Neural cell (in vitro differentiated cells): Measurements from ENCODE around the gene EPHA5. TPM values are rescaled to one million over a fixed set of nuclear protein-coding genes. Genes with fewer than 3 reads are reported as not detected.

Experiments used
- H2AFZ ChIP-seq: fragments of 200-600, 300-800 bp; sonication (generic), shearing (Covaris generic); 2 replicates; pipeline ENCODE4 v1.6.0; 2014; ENCODE audit warnings: low read depth, mild to moderate bottlenecking, antibody characterized with exemption, low read length, moderate library complexity
- H3F3A ChIP-seq: fragments of 200-600 bp; shearing (Covaris generic); 2 replicates; pipeline ENCODE4 v1.6.1; 2016; ENCODE audit warnings: mild to moderate bottlenecking, moderate library complexity, mixed read lengths, antibody characterized with exemption, low read length; ENCODE audit not compliant: insufficient read depth, poor library complexity, severe bottlenecking
- H3K27ac ChIP-seq: fragments of 200-600, 300-800 bp; sonication (generic), shearing (Covaris generic); 2 replicates; pipeline ENCODE4 v1.5.1; 2014; ENCODE audit warnings: mild to moderate bottlenecking, low read length, moderate library complexity
- H3K27me3 ChIP-seq: fragments of 300-800, 200-600 bp; sonication (generic), shearing (Covaris generic); 2 replicates; pipeline ENCODE4 v1.6.0; 2014; ENCODE audit warnings: mild to moderate bottlenecking, low read depth, low read length, moderate library complexity; ENCODE audit not compliant: insufficient read depth
- H3K36me3 ChIP-seq: fragments of 300-800, 200-600 bp; sonication (generic), shearing (Covaris generic); 2 replicates; pipeline ENCODE4 v1.5.1; 2014; ENCODE audit warnings: mild to moderate bottlenecking, antibody characterized with exemption, low read length, moderate library complexity; ENCODE audit not compliant: insufficient read depth
- H3K4me2 ChIP-seq: fragments of 300-800, 200-600 bp; sonication (generic), shearing (Covaris generic); 2 replicates; pipeline ENCODE4 v1.6.0; 2014; ENCODE audit warnings: mild to moderate bottlenecking, low read length
- H3K4me3 ChIP-seq: fragments of 300-800, 200-600 bp; sonication (generic), shearing (Covaris generic); 2 replicates; pipeline ENCODE4 v1.5.1; 2014; ENCODE audit warnings: mild to moderate bottlenecking, low read length, moderate library complexity
- H3K79me2 ChIP-seq: fragments of 200-600 bp; shearing (Covaris generic); replicated peaks from 2 replicates; pipeline ENCODE4 v1.6.0; 2014; ENCODE audit warnings: mild to moderate bottlenecking, low read length, moderate library complexity; ENCODE audit not compliant: insufficient read depth
- H3K9ac ChIP-seq: fragments of 300-800, 200-600 bp; sonication (generic), shearing (Covaris generic); 2 replicates; pipeline ENCODE4 v1.6.1; 2016; ENCODE audit warnings: mild to moderate bottlenecking, low read length, mixed read lengths
- H3K9me2 ChIP-seq: fragments of 200-600 bp; shearing (Covaris generic); 2 replicates; pipeline ENCODE4 v1.6.1; 2016; ENCODE audit warnings: mild to moderate bottlenecking, low read length, mixed read lengths; ENCODE audit not compliant: insufficient read depth
- H3K9me3 ChIP-seq: fragments of 200-600, 300-800 bp; sonication (generic), shearing (Covaris generic); 2 replicates; pipeline ENCODE4 v1.6.1; 2016; ENCODE audit warnings: mild to moderate bottlenecking, mixed run types, low read length, moderate library complexity, mixed read lengths
- H4K20me1 ChIP-seq: fragments of 200-600 bp; shearing (Covaris generic); 2 replicates; pipeline ENCODE4 v1.6.1; 2016; ENCODE audit warnings: mild to moderate bottlenecking, mixed run types; ENCODE audit not compliant: insufficient read depth
- CTCF ChIP-seq: fragments of 450-650 bp; IDR thresholded peaks from 2 replicates; pipeline ENCODE4 v1.5.1; 2014; ENCODE audit warnings: antibody characterized with exemption, mild to moderate bottlenecking, moderate library complexity; ENCODE audit not compliant: poor library complexity, severe bottlenecking
- EP300 ChIP-seq: fragments of 450-650 bp; conservative IDR thresholded peaks from 2 replicates; pipeline ENCODE4 v1.6.1; 2014; ENCODE audit warnings: antibody characterized with exemption, mild to moderate bottlenecking, moderate library complexity; ENCODE audit not compliant: poor library complexity, severe bottlenecking
- EZH2 ChIP-seq: fragments of 200-600, 300-800 bp; shearing (Covaris generic), sonication (generic); IDR thresholded peaks from 2 replicates; pipeline ENCODE4 v1.6.1; 2014; ENCODE audit warnings: antibody characterized with exemption, low read length, borderline replicate concordance, mild to moderate bottlenecking; ENCODE audit not compliant: insufficient read depth, poor library complexity, severe bottlenecking
- MXI1 ChIP-seq: fragments of 450-650 bp; conservative IDR thresholded peaks from 2 replicates; pipeline ENCODE4 v1.6.1; 2014; ENCODE audit warnings: antibody characterized with exemption, mild to moderate bottlenecking; ENCODE audit not compliant: poor library complexity, severe bottlenecking
- POLR2AphosphoS5 ChIP-seq: IDR thresholded peaks from 2 replicates; pipeline ENCODE4 v1.6.1; 2012
- RAD21 ChIP-seq: fragments of 450-650 bp; conservative IDR thresholded peaks from 2 replicates; pipeline ENCODE4 v1.6.1; 2014; ENCODE audit warnings: antibody characterized with exemption, mild to moderate bottlenecking, moderate library complexity
- SMC3 ChIP-seq: fragments of 450-650 bp; conservative IDR thresholded peaks from 2 replicates; pipeline ENCODE4 v1.6.1; 2014; ENCODE audit warnings: antibody characterized with exemption, mild to moderate bottlenecking, moderate library complexity; ENCODE audit not compliant: poor library complexity
- TAF1 ChIP-seq: IDR thresholded peaks from 2 replicates; pipeline ENCODE4 v1.6.1; 2012; ENCODE audit warnings: low read depth
- polyA plus RNA-seq: library from polyadenylated mRNA; depleted of rRNA; stranded (reverse); fragments of >200 nt; gene quantifications from 2 replicates; pipeline ENCODE4 v1.2.3, GENCODE V29; 2014
- TF ChIP-seq, protein P1 (sequence below): IDR thresholded peaks from 2 replicates; pipeline ENCODE4 v1.6.1; 2012; ENCODE audit warnings: borderline replicate concordance

The EPHA5 gene
- polyA plus RNA-seq, 1 donor from 2014 or later: 4.3 TPM

DNA sequence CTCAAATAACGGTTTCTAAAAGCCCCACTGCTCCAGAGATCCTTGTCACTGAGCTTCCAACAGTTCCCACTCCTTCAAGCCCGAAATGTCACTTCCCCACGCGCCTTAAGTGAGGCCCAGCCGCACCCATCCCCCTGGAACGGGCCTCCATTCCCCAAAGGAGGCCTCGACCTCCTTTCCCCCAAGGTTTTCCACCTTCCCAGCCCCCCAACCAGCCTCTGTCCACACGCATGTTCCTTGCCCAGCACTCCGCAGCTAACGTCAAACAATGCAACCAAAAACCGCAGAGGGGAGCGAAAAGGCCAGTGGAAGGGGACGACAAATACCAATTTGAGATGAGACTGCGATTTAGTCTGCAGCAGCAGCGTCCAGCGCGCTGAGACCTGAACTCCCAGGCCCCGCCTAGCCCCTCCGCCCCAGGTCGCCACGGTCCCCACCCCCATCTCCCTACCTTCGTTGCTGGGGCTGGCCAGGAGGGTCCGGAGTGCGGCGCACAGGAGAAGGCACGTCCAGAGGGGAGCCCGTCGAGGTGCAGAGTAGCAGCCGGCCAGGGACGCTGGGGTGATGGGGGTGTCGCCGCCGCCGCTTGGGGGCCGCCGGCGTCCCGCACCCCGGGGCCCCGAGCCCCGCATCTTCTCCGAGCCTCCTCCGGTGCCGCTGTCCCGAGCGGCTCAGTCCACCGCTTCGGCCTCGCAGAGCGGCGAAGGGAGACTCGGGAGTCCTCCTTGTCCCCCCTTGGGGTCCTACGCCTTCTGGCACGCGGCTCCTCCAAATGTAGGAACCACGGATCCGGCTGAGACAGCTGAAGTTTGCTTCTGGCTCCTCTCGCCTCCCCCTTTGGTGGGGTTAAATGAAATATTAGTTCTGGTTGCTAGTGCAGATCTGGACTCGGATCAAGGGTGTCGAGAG lies 924 bp downstream of the EPHA5 start:
- Histone ChIP-seq H3K36me3 (no peaks in the 10 kb centered on the region), H3K9ac (peak overlapping the region; percentile 51), H3K27ac (peak overlapping the region; percentile 40), H4K20me1 (no peaks in the 10 kb centered on the region), H3F3A (no peaks in the 10 kb centered on the region), H3K9me3 (no peaks in the 10 kb centered on the region), H3K27me3 (peaks cover 65% of the 10 kb centered on the region), H3K9me2 (no peaks in the 10 kb centered on the region), H3K4me2 (peak overlapping the region; percentile 71), H2AFZ (no peak overlapping the region), H3K79me2 (no peaks in the 10 kb centered on the region), H3K4me3 (peak overlapping the region; percentile 71)
- TF ChIP-seq SMC3 (no peak), POLR2AphosphoS5 (peak; percentile 6), TAF1 (no peak), CTCF (no peak), MXI1 (no peak), RAD21 (no peak), EP300 (no peak), EZH2 (no peak)
- TF ChIP-seq, protein P1, sequence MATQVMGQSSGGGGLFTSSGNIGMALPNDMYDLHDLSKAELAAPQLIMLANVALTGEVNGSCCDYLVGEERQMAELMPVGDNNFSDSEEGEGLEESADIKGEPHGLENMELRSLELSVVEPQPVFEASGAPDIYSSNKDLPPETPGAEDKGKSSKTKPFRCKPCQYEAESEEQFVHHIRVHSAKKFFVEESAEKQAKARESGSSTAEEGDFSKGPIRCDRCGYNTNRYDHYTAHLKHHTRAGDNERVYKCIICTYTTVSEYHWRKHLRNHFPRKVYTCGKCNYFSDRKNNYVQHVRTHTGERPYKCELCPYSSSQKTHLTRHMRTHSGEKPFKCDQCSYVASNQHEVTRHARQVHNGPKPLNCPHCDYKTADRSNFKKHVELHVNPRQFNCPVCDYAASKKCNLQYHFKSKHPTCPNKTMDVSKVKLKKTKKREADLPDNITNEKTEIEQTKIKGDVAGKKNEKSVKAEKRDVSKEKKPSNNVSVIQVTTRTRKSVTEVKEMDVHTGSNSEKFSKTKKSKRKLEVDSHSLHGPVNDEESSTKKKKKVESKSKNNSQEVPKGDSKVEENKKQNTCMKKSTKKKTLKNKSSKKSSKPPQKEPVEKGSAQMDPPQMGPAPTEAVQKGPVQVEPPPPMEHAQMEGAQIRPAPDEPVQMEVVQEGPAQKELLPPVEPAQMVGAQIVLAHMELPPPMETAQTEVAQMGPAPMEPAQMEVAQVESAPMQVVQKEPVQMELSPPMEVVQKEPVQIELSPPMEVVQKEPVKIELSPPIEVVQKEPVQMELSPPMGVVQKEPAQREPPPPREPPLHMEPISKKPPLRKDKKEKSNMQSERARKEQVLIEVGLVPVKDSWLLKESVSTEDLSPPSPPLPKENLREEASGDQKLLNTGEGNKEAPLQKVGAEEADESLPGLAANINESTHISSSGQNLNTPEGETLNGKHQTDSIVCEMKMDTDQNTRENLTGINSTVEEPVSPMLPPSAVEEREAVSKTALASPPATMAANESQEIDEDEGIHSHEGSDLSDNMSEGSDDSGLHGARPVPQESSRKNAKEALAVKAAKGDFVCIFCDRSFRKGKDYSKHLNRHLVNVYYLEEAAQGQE: no peak

- H3K9me3 ChIP-seq: no peaks in the 10 kb centered on the region
- TF ChIP-seq POLR2AphosphoS5: peak; percentile 22
- no peak for TF ChIP-seq TAF1
- no peak overlapping the region for H3K27ac ChIP-seq
- no peaks in the 10 kb centered on the region for H3K79me2 ChIP-seq
- peak overlapping the region; percentile 50 for H3K4me2 ChIP-seq
- peaks cover 65% of the 10 kb centered on the region for H3K27me3 ChIP-seq
- peak overlapping the region; percentile 71 for H3K4me3 ChIP-seq
- no peaks in the 10 kb centered on the region for H3K36me3 ChIP-seq
- H4K20me1 ChIP-seq: no peaks in the 10 kb centered on the region
- peak overlapping the region; percentile 51 for H3K9ac ChIP-seq
- no peak overlapping the region for H2AFZ ChIP-seq
- H3F3A ChIP-seq: no peaks in the 10 kb centered on the region
- no peaks in the 10 kb centered on the region for H3K9me2 ChIP-seq
Measured at GRCh38 chr4:65668201-65669089, 1.8 kb downstream of the EPHA5 start.
